Measurements from ENCODE around the gene COBL.

The COBL gene

DNA sequence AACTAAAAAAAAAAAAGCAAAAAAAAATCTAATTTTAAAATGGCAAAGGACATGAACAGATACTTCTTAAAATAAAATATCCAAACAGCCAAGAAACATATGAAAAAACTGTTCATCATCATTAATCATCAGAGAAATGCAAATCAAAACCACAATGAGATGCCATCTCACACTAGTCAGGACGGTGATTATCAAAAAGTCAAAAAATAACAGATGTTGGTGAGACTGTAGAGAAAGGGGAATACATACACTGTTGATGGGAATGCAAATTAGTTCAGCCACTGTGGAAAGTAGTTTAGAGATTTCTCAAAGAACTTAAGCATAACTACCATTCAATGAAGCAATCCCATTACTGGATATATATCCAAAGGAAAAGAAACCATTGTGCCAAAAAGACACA is 30.2 kb downstream of the COBL start:
- Histone ChIP-seq H3K27ac (no peak overlapping the region), H3K4me1 (no peaks in the 10 kb centered on the region), H3K36me3 (no peaks in the 10 kb centered on the region), H3K9me3 (peaks cover 0 to 14% (median 2%) of the 10 kb centered on the region in 3 donors), H3K27me3 (no peaks in the 10 kb centered on the region), H3K4me3 (no peak overlapping the region)
- DNase-seq: no peak
- TF ChIP-seq, protein P1, sequence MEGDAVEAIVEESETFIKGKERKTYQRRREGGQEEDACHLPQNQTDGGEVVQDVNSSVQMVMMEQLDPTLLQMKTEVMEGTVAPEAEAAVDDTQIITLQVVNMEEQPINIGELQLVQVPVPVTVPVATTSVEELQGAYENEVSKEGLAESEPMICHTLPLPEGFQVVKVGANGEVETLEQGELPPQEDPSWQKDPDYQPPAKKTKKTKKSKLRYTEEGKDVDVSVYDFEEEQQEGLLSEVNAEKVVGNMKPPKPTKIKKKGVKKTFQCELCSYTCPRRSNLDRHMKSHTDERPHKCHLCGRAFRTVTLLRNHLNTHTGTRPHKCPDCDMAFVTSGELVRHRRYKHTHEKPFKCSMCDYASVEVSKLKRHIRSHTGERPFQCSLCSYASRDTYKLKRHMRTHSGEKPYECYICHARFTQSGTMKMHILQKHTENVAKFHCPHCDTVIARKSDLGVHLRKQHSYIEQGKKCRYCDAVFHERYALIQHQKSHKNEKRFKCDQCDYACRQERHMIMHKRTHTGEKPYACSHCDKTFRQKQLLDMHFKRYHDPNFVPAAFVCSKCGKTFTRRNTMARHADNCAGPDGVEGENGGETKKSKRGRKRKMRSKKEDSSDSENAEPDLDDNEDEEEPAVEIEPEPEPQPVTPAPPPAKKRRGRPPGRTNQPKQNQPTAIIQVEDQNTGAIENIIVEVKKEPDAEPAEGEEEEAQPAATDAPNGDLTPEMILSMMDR (IDR thresholded peaks at IDR 0.05): no peak
- intact Hi-C loops (cut with DNase I; ENCODE audit: low total_unique reads): no loop called here

DNA sequence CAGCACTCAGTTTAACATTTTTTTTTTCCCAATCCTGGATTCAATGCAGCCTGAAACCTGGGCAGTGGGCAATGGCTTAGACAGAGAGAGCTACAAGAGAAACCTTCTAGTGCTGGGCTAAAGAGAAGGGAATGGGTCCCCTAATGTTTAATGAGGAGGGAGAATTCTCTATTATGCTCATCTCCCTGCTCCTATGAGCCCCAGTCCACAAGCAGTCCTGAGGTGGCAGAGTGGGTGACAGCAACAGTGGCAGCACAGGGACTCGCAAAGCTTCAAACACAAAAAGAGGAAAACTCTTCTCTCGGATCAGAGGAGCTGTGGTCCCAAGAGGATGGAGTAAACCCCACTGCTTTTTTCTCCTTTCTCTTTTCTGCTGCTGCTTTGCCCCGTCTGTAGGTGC is 36.5 kb downstream of the COBL start:
- no peak for DNase-seq
- H3K9me3 ChIP-seq: peaks cover 0 to 14% (median 2%) of the 10 kb centered on the region in 3 donors
- H3K27ac ChIP-seq: no peak overlapping the region
- TF ChIP-seq, protein P1 (IDR thresholded peaks at IDR 0.05): no peak
- intact Hi-C loops (cut with DNase I; ENCODE audit: low total_unique reads): no loop called here
- no peaks in the 10 kb centered on the region for H3K4me1 ChIP-seq
- no peaks in the 10 kb centered on the region for H3K36me3 ChIP-seq
- no peak overlapping the region for H3K4me3 ChIP-seq
- H3K27me3 ChIP-seq: peaks cover 0 to 3% of the 10 kb centered on the region in 2 donors

DNA sequence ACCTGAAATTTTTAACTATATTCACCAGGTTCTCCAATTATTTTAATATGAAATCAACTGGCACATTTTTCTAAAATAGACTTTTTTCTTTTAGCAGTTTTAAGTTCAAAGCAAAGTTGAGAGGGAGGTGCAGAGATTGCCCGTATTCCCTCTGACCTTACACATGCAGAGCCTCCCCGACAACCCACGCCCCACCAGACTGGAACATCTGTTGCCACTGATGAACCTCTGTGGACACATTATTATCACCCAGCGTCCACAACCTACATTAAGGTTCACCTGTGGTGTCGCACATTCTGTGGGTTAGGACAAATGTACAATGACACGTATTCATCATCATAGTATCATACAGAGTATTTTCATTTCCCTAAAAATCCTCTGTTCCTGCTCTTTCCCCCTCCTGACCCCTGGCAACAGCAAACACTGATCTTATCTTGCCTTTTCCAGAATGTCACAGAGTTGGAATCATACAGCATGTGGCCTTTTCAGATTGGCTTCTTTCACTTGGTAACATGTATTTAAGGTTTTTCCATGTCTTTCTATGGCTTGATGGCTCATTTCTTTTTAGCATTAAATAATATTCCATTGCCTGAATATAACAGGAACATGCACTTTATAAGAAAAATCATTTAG is 37.1 kb downstream of the COBL start:
- H3K27ac ChIP-seq: no peak overlapping the region
- TF ChIP-seq, protein P1 (IDR thresholded peaks at IDR 0.05): no peak

DNA sequence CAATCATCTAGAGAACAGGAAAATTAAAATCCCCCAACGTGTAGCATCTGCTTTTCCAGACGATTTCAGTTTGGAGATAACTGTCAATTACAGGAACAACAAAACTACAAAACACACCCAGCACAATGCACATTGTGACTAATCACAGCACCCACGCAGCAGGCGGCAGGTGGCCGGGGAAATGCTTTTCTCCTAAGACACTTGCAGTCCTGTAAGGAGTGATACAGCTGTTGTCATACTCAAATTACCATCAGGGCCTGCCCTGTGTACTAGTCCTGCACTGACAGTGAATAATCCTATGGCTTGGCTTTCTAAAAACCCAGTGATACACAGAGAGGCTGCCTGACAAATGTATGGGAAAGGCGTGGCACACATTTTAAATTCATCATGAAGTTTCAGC is 37.8 kb downstream of the COBL start:
- intact Hi-C loops (cut with DNase I; ENCODE audit: low total_unique reads): no loop called here
- DNase-seq: no peak
- Histone ChIP-seq H3K27me3 (peaks cover 0 to 3% of the 10 kb centered on the region in 2 donors), H3K4me1 (no peaks in the 10 kb centered on the region), H3K27ac (no peak overlapping the region), H3K9me3 (peaks cover 0 to 7% (median 2%) of the 10 kb centered on the region in 3 donors), H3K36me3 (no peaks in the 10 kb centered on the region), H3K4me3 (no peak overlapping the region)
- TF ChIP-seq, protein P1 (IDR thresholded peaks at IDR 0.05): no peak

More for the DNA sequence above, 37.1 kb downstream of the COBL start:
- intact Hi-C loops (cut with DNase I; ENCODE audit: low total_unique reads): no loop called here
- no peak for DNase-seq
- no peaks in the 10 kb centered on the region for H3K36me3 ChIP-seq
- peaks cover 0 to 14% (median 2%) of the 10 kb centered on the region in 3 donors for H3K9me3 ChIP-seq
- peaks cover 0 to 3% of the 10 kb centered on the region in 2 donors for H3K27me3 ChIP-seq
- no peak overlapping the region for H3K4me3 ChIP-seq
- H3K4me1 ChIP-seq: no peaks in the 10 kb centered on the region

DNA sequence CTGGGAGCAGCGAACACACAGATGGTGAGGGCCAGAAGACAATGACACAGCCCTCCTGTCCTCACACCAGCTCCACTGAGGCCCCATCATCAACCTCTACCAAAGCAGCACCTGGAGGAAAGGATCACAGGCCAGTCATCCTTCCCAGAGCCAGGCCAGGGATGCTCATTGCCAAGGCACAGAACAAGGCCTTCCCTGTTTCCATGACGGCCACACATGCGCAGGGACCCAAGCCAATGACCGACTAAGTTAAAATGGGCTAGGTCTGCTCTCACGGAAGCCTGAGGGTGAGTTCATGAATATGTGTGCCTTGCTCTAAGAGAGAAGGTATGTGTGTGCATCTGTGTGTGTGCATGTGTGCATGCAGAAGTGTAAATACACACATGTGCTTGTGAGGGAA is 39.6 kb downstream of the COBL start:
- H3K27ac ChIP-seq: no peak overlapping the region
- no peaks in the 10 kb centered on the region for H3K9me3 ChIP-seq
- no peak overlapping the region for H3K4me3 ChIP-seq
- peaks cover 0 to 3% of the 10 kb centered on the region in 2 donors for H3K27me3 ChIP-seq
- DNase-seq: no peak
- intact Hi-C loops (cut with DNase I; ENCODE audit: low total_unique reads): no loop called here
- TF ChIP-seq, protein P1 (IDR thresholded peaks at IDR 0.05): no peak
- H3K36me3 ChIP-seq: no peaks in the 10 kb centered on the region
- no peaks in the 10 kb centered on the region for H3K4me1 ChIP-seq
